ENCODE measurements around the gene RABL6. TPM values are rescaled to one million over a fixed set of nuclear protein-coding genes. Genes with fewer than 3 reads are reported as not detected.
A peak's percentile ranks its signal among the peaks of the same experiment; 100 is the strongest.

Gene RABL6
- total RNA-seq, 1 donor = 64.8 TPM

- Histone ChIP-seq H3K9me3 (ENCODE audit: low read depth, low read length) (no peaks in the 10 kb centered on the region), H3K79me2 (ENCODE audit: insufficient read depth, low read length) (peaks cover 5% of the 10 kb centered on the region), H3K4me2 (ENCODE audit: insufficient read depth, low read length) (no peak overlapping the region), H2AFZ (ENCODE audit: low read length) (no peak overlapping the region), H4K20me1 (ENCODE audit: insufficient read depth, low read length) (peaks cover 10% of the 10 kb centered on the region), H3K27me3 (ENCODE audit: insufficient read depth, low read length) (no peaks in the 10 kb centered on the region), H3K4me3 (ENCODE audit: insufficient read depth, low read length) (no peak overlapping the region), H3K27ac (ENCODE audit: low read depth, low read length) (no peak overlapping the region), H3K4me1 (ENCODE audit: insufficient read depth, low read length) (peaks cover 11% of the 10 kb centered on the region), H3K36me3 (ENCODE audit: insufficient read depth, low read length) (peaks cover 19% of the 10 kb centered on the region)
- TF ChIP-seq CTCF (IDR thresholded peaks at IDR 0.05; ENCODE audit: extremely low read depth, low read depth, low read length) = no peak
- peak; percentile 81 for DNase-seq (ENCODE audit: insufficient read length, low spot score, missing footprints)
Observed at GRCh38 chr9:136858452-136858843, 50.7 kb downstream of the RABL6 start.

GRCh38 chr9:136858844-136859757, 51.4 kb downstream of the RABL6 start:
- H3K79me2 ChIP-seq (ENCODE audit: insufficient read depth, low read length) = peaks cover 11% of the 10 kb centered on the region
- H3K9me3 ChIP-seq (ENCODE audit: low read depth, low read length) = no peaks in the 10 kb centered on the region
- H3K4me1 ChIP-seq (ENCODE audit: insufficient read depth, low read length) = peaks cover 11% of the 10 kb centered on the region
- H3K27ac ChIP-seq (ENCODE audit: low read depth, low read length) = peak overlapping the region; percentile 28
- no peak overlapping the region for H2AFZ ChIP-seq (ENCODE audit: low read length)
- peak; percentile 97 for DNase-seq (ENCODE audit: insufficient read length, low spot score, missing footprints)
- no peaks in the 10 kb centered on the region for H3K27me3 ChIP-seq (ENCODE audit: insufficient read depth, low read length)
- H3K4me3 ChIP-seq (ENCODE audit: insufficient read depth, low read length) = no peak overlapping the region
- no peak for TF ChIP-seq CTCF (IDR thresholded peaks at IDR 0.05; ENCODE audit: extremely low read depth, low read depth, low read length)
- no peak overlapping the region for H3K4me2 ChIP-seq (ENCODE audit: insufficient read depth, low read length)
- peaks cover 26% of the 10 kb centered on the region for H3K36me3 ChIP-seq (ENCODE audit: insufficient read depth, low read length)
- peaks cover 13% of the 10 kb centered on the region for H4K20me1 ChIP-seq (ENCODE audit: insufficient read depth, low read length)

GRCh38 chr9:136860529-136860928, 52.8 kb downstream of the RABL6 start:
- Histone ChIP-seq H3K4me2 (ENCODE audit: insufficient read depth, low read length) (no peak overlapping the region), H3K79me2 (ENCODE audit: insufficient read depth, low read length) (peaks cover 23% of the 10 kb centered on the region), H4K20me1 (ENCODE audit: insufficient read depth, low read length) (peaks cover 20% of the 10 kb centered on the region), H3K27ac (ENCODE audit: low read depth, low read length) (no peak overlapping the region), H3K4me3 (ENCODE audit: insufficient read depth, low read length) (no peak overlapping the region), H3K36me3 (ENCODE audit: insufficient read depth, low read length) (peaks cover 29% of the 10 kb centered on the region), H2AFZ (ENCODE audit: low read length) (no peak overlapping the region), H3K27me3 (ENCODE audit: insufficient read depth, low read length) (no peaks in the 10 kb centered on the region), H3K4me1 (ENCODE audit: insufficient read depth, low read length) (peaks cover 15% of the 10 kb centered on the region), H3K9me3 (ENCODE audit: low read depth, low read length) (no peaks in the 10 kb centered on the region)
- DNase-seq (ENCODE audit: insufficient read length, low spot score, missing footprints) = peak; percentile 53
- no peak for TF ChIP-seq CTCF (IDR thresholded peaks at IDR 0.05; ENCODE audit: extremely low read depth, low read depth, low read length)
